Colonic mucosa (tissue), 4 donors: Measurements from ENCODE around the gene ELMOD3. TPM values are rescaled to one million over a fixed set of nuclear protein-coding genes. Genes with fewer than 3 reads are reported as not detected.
"Not testable (repeated sequence)": the region's sequence is repeated elsewhere in the genome, so short reads cannot be mapped to it uniquely, and the experiment has no call there.

Experiments
- DNase-seq: peaks from one replicate; pipeline ENCODE4 v3.0.0-alpha.2; 2020
- H3K27ac ChIP-seq: fragments of 200-600 bp; one replicate; pipeline ENCODE4 v1.8.0; 2021
- H3K27me3 ChIP-seq: fragments of 200-600 bp; one replicate; pipeline ENCODE4 v1.8.0; 2021
- H3K36me3 ChIP-seq: fragments of 200-600 bp; one replicate; pipeline ENCODE4 v1.8.0; 2021
- H3K4me1 ChIP-seq: fragments of 200-600 bp; one replicate; pipeline ENCODE4 v1.8.0; 2021; ENCODE audit warnings: mild to moderate bottlenecking
- H3K4me3 ChIP-seq: fragments of 200-600 bp; one replicate; pipeline ENCODE4 v1.8.0; 2021
- H3K9ac ChIP-seq, 2 donors: one replicate each; pipeline ENCODE4 v1.7.0; 2013; ENCODE audit warnings: control low read depth in 2 of 2, low read depth in 2 of 2, low read length in 2 of 2
- H3K9me3 ChIP-seq: fragments of 200-600 bp; one replicate; pipeline ENCODE4 v1.8.0; 2021
- intact Hi-C: fragments of 100-400 bp; cut with DNase I; formaldehyde crosslinking; loops from one replicate; pipeline ENCODE4 v1.14.1; 2022
- total RNA-seq, 2 donors: library from RNA; stranded (reverse); fragmentation: NEBNext Ultra II Directional in 1 of 2; extraction: Animal tissue kit (Norgen Biotek cat#: 25700) in 1 of 2; gene quantifications; one replicate each; pipeline ENCODE4 v1.2.1, GENCODE V29; 2021
- TF ChIP-seq, protein P1 (sequence below): fragments of 200-600 bp; IDR thresholded peaks from one replicate; pipeline ENCODE4 v1.8.0; 2022; ENCODE audit warnings: antibody characterized with exemption, mild to moderate bottlenecking
- donor health status: healthy.
- donor health status: DM: no; HTN: no; CAD: no.
- donor health status: DM: no; HTN: no; CAD: no.

ELMOD3 gene
- total RNA-seq, 2 donors from 2014 or later: 13.4 to 19.4 TPM

DNA sequence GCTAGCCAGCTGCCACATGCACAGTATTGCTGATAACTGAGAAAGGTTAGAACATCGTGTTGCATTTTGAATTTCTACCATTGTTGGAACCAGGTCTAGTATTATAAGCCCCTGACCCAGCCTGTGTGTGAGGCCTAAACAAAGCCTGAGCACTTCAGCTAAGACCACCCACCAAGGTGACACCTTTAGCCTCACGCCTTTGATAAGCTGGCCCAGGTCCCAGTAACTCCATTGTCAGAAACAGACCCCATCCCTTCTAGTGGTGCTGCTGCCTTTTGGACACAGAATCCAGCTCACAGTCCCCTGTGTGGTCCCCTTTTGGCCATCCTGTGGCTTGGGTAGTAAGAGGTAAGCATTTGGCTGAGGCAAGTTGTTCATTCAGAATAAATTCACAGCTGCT, 1.6 kb downstream of the ELMOD3 start:
- Histone ChIP-seq H3K27me3 (no peaks in the 10 kb centered on the region), H3K36me3 (no peaks in the 10 kb centered on the region), H3K9me3 (no peaks in the 10 kb centered on the region), H3K4me1 (peaks cover 4% of the 10 kb centered on the region), H3K27ac (no peak overlapping the region), H3K4me3 (no peak overlapping the region), H3K9ac (no peak overlapping the region)
- intact Hi-C loops: no loop called here
- no peak for DNase-seq
- TF ChIP-seq, protein P1, sequence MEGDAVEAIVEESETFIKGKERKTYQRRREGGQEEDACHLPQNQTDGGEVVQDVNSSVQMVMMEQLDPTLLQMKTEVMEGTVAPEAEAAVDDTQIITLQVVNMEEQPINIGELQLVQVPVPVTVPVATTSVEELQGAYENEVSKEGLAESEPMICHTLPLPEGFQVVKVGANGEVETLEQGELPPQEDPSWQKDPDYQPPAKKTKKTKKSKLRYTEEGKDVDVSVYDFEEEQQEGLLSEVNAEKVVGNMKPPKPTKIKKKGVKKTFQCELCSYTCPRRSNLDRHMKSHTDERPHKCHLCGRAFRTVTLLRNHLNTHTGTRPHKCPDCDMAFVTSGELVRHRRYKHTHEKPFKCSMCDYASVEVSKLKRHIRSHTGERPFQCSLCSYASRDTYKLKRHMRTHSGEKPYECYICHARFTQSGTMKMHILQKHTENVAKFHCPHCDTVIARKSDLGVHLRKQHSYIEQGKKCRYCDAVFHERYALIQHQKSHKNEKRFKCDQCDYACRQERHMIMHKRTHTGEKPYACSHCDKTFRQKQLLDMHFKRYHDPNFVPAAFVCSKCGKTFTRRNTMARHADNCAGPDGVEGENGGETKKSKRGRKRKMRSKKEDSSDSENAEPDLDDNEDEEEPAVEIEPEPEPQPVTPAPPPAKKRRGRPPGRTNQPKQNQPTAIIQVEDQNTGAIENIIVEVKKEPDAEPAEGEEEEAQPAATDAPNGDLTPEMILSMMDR: no peak

DNA sequence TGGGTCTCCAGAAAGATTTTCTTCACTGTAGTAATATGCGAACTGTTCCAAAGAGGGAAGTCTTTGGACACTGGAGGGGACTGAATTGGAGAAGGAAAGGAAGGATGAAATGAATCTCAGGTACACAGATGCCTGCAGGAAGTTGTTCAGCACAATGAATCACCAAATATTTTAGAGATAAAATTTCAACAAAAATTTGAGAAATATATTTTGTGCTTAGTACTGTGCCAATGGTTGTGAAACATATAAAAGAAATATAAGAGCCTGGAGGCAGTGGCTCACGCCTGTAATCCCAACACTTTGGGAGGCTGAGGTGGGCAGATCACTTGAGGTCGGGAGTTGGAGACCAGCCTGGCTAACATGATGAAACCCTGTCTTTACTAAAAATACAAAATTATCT, 3.2 kb downstream of the ELMOD3 start:
- TF ChIP-seq, protein P1: no peak
- H3K9ac ChIP-seq: no peak overlapping the region
- no peak overlapping the region for H3K4me3 ChIP-seq
- no peaks in the 10 kb centered on the region for H3K36me3 ChIP-seq
- intact Hi-C loops: no loop called here
- DNase-seq: no peak
- H3K27ac ChIP-seq: no peak overlapping the region
- no peaks in the 10 kb centered on the region for H3K9me3 ChIP-seq
- H3K4me1 ChIP-seq: peaks cover 4% of the 10 kb centered on the region
- no peaks in the 10 kb centered on the region for H3K27me3 ChIP-seq

DNA sequence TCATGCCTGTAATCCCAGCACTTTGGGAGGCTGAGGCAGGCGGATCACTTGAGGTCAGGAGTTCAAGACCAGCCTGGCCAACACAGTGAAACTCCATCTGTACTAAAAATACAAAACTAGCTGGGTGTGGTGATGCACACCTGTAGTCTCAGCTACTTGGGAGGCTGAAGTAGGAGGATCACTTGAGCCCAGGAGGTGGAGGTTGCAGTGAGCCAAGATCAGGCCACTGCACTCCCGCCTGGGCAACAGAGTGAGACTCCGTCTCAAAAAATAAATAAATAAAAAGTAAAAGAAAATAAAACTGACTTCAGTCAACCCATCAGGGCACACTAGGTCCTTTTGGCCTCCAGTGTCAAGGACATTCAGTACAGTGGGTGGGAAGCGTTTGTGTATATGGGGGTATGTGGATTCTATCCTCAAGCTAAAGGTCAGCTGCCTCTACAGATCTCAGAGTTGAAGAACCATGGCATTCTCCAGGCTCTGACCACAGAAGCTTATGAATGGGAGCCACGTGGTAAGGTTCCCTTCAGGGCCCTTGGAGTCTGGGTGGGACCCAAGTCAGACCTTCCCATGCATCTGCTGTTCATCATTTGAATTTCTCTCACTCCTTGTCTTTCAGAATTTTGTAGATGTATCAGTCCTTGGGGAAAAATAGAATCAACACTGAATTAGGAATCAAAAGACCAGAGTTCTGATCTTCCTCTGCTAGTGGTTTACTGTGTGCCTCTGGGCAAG, 8.3 kb downstream of the ELMOD3 start:
- intact Hi-C loops, H3K36me3 ChIP-seq: not testable (repeated sequence)

DNA sequence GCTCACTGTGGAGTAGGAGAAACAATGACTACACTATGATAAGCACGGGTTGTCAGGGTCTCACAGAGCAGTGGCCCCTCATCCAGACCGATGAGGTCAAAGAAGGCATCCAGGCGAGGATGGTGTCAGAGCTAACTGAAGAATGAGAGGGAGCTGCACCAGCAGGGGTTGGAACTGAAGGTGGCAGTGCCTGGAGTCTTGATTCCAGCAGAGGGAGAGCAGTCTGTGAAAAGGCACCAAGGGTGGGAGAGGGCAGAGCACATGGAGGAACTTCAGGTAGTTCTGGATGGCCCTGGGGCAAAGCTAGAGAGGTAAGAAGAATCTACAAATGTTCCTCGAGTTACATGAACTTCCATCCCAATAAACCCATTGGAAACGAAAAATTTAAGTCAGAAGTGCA, 12.6 kb downstream of the ELMOD3 start:
- Histone ChIP-seq H3K4me3 (no peak overlapping the region), H3K27ac (no peak overlapping the region), H3K36me3 (no peaks in the 10 kb centered on the region), H3K9me3 (no peaks in the 10 kb centered on the region), H3K4me1 (no peaks in the 10 kb centered on the region), H3K9ac (no peak overlapping the region), H3K27me3 (no peaks in the 10 kb centered on the region)
- no peak for DNase-seq
- intact Hi-C loops: no loop called here
- TF ChIP-seq, protein P1: no peak

More for the DNA sequence above, 8.3 kb downstream of the ELMOD3 start:
- not testable (repeated sequence) for H3K4me3 ChIP-seq, H3K9me3 ChIP-seq, H3K27ac ChIP-seq, H3K9ac ChIP-seq, H3K27me3 ChIP-seq, DNase-seq, H3K4me1 ChIP-seq

DNA sequence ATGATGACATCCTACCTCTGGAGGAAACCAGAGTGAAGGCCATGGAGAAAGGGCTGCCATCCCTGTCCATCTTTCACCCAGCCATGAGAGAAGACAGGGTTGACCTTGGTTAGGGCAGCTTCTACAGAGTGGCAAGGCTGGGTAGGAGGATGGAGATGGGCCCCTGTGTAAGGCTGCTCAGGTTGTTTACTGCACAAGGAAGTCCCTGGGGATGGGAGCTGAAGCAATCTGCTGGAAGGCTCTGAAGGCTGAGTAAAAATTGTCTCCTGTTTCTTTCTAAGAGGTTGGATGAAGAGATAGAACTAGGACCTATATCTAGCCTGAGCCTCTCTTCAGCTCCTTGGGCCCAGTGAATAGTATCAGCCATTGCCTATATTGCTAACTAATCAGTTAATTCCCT, 14.4 kb downstream of the ELMOD3 start:
- Histone ChIP-seq H3K27ac (no peak overlapping the region), H3K9ac (no peak overlapping the region), H3K36me3 (no peaks in the 10 kb centered on the region), H3K9me3 (no peaks in the 10 kb centered on the region), H3K4me1 (no peaks in the 10 kb centered on the region), H3K4me3 (no peak overlapping the region), H3K27me3 (no peaks in the 10 kb centered on the region)
- DNase-seq: no peak
- TF ChIP-seq, protein P1: no peak
- intact Hi-C loops: no loop called here

DNA sequence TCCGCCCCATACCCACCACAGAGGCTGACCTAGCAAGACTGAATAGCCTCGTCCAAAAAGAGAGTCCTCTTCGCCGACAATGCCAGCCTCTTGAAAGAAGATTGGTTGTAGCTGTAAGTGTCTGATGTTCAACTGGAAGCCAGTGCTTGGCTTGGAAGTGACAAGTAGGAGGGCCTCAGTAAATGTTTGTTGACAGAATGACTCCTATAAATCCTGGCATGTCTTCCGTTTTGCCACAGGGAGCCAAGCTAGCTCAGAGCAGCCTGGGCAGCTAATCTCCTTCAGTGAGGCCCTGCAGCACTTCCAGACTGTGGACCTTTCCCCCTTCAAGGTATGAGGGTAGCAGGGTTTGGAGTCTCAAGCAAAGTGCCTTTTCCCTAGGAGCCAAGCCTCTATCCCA, 14.9 kb downstream of the ELMOD3 start:
- no peaks in the 10 kb centered on the region for H3K4me1 ChIP-seq
- no peak overlapping the region for H3K27ac ChIP-seq
- H3K36me3 ChIP-seq: no peaks in the 10 kb centered on the region
- intact Hi-C loops: no loop called here
- no peaks in the 10 kb centered on the region for H3K9me3 ChIP-seq
- H3K27me3 ChIP-seq: no peaks in the 10 kb centered on the region
- TF ChIP-seq, protein P1: no peak
- H3K9ac ChIP-seq: peak overlapping the region in 1 of 2 donors; percentile 46
- no peak overlapping the region for H3K4me3 ChIP-seq
- DNase-seq: peak; percentile 40
